Natural killer cell (primary cell): ENCODE data around the gene PPME1. TPM values are rescaled to one million over a fixed set of nuclear protein-coding genes. Genes with fewer than 3 reads are reported as not detected.

Experiments used
- ATAC-seq, 3 donors: fragments of 150-1000 bp in 2 of 3; fragments of 200-7000 bp in 1 of 3; cut with Tn5 transposase; 1 replicate in 1 of 3; 2 replicates in 2 of 3; pipeline ENCODE4 v1.10.0; 2021; ENCODE audit warnings: mild to moderate bottlenecking in 2 of 3, moderate library complexity in 2 of 3
- DNase-seq, 2 donors: peaks; one replicate each; pipeline versions ENCODE4 v3.0.0 to v3.0.0-alpha.2; 2013 to 2021; ENCODE audit warnings: mixed read lengths in 1 of 2
- H3K27ac ChIP-seq: one replicate; pipeline ENCODE4 v1.5.1; 2013; ENCODE audit warnings: mild to moderate bottlenecking, low read length
- H3K27me3 ChIP-seq: one replicate; pipeline ENCODE4 v1.6.1; 2013; ENCODE audit warnings: low read length; ENCODE audit not compliant: control insufficient read depth, insufficient read depth
- H3K36me3 ChIP-seq: one replicate; pipeline ENCODE4 v1.6.1; 2013; ENCODE audit warnings: low read length; ENCODE audit not compliant: control insufficient read depth, insufficient read depth
- H3K4me1 ChIP-seq: one replicate; pipeline ENCODE4 v1.6.1; 2013; ENCODE audit warnings: low read length; ENCODE audit not compliant: control insufficient read depth, insufficient read depth
- H3K4me3 ChIP-seq: one replicate; pipeline ENCODE4 v1.5.1; 2013; ENCODE audit warnings: low read length
- H3K9me3 ChIP-seq: one replicate; pipeline ENCODE4 v1.6.1; 2013; ENCODE audit warnings: low read length; ENCODE audit not compliant: control insufficient read depth, insufficient read depth
- H3K27ac Mint-ChIP-seq, 2 donors: one replicate each; pipeline ENCODE4 v1.8.0; 2022; ENCODE audit warnings: mild to moderate bottlenecking in 2 of 2, mixed read lengths in 2 of 2, moderate library complexity in 1 of 2
- H3K27me3 Mint-ChIP-seq, 2 donors: one replicate each; pipeline ENCODE4 v1.8.0; 2022; ENCODE audit warnings: low read depth in 2 of 2, mixed read lengths in 2 of 2
- H3K36me3 Mint-ChIP-seq: one replicate; pipeline ENCODE4 v1.8.0; 2022; ENCODE audit warnings: mixed read lengths
- H3K4me1 Mint-ChIP-seq, 2 donors: one replicate each; pipeline ENCODE4 v1.8.0; 2022; ENCODE audit warnings: mixed read lengths in 2 of 2
- H3K4me3 Mint-ChIP-seq: one replicate; pipeline ENCODE4 v1.8.0; 2022; ENCODE audit warnings: mild to moderate bottlenecking, moderate library complexity, mixed read lengths
- H3K9me3 Mint-ChIP-seq, 2 donors: one replicate each; pipeline ENCODE4 v1.8.0; 2022; ENCODE audit warnings: mixed read lengths in 2 of 2
- WGBS: methylation state at CpG from one replicate; pipeline ENCODE4 v1.1.7; 2013; ENCODE audit warnings: missing lambda C conversion rate; ENCODE audit not compliant: insufficient coverage; 5-methylcytosine and 5-hydroxymethylcytosine counted together
- intact Hi-C: fragments of 100-400 bp; cut with micrococcal nuclease; formaldehyde crosslinking; loops from one replicate; pipeline ENCODE4 v1.14.2; 2022
- total RNA-seq, 4 donors: library from RNA; stranded (reverse); fragments of 120-200 nt in 1 of 4; gene quantifications; one replicate each; pipeline versions ENCODE4 v1.2.3 to v1.2.4, GENCODE V29; 2013 to 2022
- TF ChIP-seq, protein P1 (sequence below): fragments of 200-600 bp; IDR thresholded peaks from one replicate; pipeline ENCODE4 v1.8.0; 2022; ENCODE audit warnings: antibody characterized with exemption

PPME1 gene
- total RNA-seq, 3 donors from 2014 or later (not counting 1 experiment from before 2014, with no cell fraction given), result 15.6 to 18.5 (median 16.9) TPM

DNA sequence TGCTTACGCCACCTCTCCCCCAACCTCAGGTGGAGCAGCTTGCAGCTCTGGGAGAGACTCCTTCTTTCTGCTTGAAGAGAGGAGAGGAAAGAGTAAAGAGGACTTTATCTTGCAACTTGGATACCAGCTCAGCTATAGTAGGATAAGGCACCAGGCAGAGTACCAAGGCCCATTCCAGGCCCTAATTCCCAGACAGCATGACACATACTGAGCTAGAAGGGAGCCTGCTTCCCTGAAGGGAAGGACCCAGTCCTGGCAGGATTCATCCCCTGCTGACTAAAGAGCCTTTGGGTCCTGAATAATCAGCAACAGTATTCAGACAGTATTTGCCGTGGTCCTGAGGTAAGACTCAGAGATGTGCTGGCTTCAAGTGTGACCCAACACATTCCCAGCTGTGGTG is 41.4 kb downstream of the PPME1 start:
- intact Hi-C loops, result no loop called here
- peaks cover 16% of the 10 kb centered on the region for H3K36me3 Mint-ChIP-seq
- no peak for DNase-seq
- 95% methylated on average over 1 of the region's 2 CpGs for WGBS
- no peaks in the 10 kb centered on the region for H3K4me1 Mint-ChIP-seq
- TF ChIP-seq, protein P1, sequence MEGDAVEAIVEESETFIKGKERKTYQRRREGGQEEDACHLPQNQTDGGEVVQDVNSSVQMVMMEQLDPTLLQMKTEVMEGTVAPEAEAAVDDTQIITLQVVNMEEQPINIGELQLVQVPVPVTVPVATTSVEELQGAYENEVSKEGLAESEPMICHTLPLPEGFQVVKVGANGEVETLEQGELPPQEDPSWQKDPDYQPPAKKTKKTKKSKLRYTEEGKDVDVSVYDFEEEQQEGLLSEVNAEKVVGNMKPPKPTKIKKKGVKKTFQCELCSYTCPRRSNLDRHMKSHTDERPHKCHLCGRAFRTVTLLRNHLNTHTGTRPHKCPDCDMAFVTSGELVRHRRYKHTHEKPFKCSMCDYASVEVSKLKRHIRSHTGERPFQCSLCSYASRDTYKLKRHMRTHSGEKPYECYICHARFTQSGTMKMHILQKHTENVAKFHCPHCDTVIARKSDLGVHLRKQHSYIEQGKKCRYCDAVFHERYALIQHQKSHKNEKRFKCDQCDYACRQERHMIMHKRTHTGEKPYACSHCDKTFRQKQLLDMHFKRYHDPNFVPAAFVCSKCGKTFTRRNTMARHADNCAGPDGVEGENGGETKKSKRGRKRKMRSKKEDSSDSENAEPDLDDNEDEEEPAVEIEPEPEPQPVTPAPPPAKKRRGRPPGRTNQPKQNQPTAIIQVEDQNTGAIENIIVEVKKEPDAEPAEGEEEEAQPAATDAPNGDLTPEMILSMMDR, result no peak
- H3K9me3 Mint-ChIP-seq, result peaks cover 0 to 2% of the 10 kb centered on the region in 2 donors
- no peak overlapping the region for H3K27ac ChIP-seq
- H3K36me3 ChIP-seq, result peaks cover 4% of the 10 kb centered on the region
- no peak for ATAC-seq
- no peaks in the 10 kb centered on the region for H3K27me3 Mint-ChIP-seq
- H3K9me3 ChIP-seq, result peaks cover 6% of the 10 kb centered on the region
- H3K4me3 Mint-ChIP-seq, result no peak overlapping the region
- no peak overlapping the region for H3K27ac Mint-ChIP-seq
- H3K4me1 ChIP-seq, result no peaks in the 10 kb centered on the region
- H3K4me3 ChIP-seq, result no peak overlapping the region
- no peaks in the 10 kb centered on the region for H3K27me3 ChIP-seq

DNA sequence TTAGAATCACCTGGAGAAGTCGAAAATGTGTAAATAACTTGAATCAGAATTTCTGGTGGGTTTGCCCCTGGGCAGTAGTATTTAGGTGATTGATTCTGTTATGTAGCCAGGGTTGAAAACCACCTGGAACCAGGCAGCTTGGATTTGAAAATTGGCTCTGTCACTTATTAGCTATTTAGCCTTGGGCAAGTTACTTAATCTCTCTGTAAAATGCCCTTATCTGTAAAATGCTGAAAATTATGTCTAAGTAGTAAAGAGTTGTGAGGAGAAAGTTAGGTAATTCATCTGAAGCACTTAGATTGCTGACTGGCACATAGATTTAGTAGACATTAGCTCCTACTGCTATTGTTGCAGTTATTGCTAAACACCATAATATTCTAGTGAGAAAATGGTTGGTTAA is 49.3 kb downstream of the PPME1 start:
- H3K4me3 Mint-ChIP-seq, result no peak overlapping the region
- peaks cover under 1% of the 10 kb centered on the region for H3K36me3 Mint-ChIP-seq
- Histone ChIP-seq H3K27me3 (no peaks in the 10 kb centered on the region), H3K4me3 (no peak overlapping the region), H3K4me1 (no peaks in the 10 kb centered on the region), H3K36me3 (no peaks in the 10 kb centered on the region), H3K9me3 (no peaks in the 10 kb centered on the region), H3K27ac (no peak overlapping the region)
- H3K27ac Mint-ChIP-seq, result no peak overlapping the region
- H3K4me1 Mint-ChIP-seq, result no peaks in the 10 kb centered on the region
- ATAC-seq (no peak), DNase-seq (no peak)
- no peaks in the 10 kb centered on the region for H3K27me3 Mint-ChIP-seq
- 100% methylated on average over 1 of the region's 1 CpG for WGBS
- intact Hi-C loops, result no loop called here
- TF ChIP-seq, protein P1, result no peak
- H3K9me3 Mint-ChIP-seq, result no peaks in the 10 kb centered on the region

DNA sequence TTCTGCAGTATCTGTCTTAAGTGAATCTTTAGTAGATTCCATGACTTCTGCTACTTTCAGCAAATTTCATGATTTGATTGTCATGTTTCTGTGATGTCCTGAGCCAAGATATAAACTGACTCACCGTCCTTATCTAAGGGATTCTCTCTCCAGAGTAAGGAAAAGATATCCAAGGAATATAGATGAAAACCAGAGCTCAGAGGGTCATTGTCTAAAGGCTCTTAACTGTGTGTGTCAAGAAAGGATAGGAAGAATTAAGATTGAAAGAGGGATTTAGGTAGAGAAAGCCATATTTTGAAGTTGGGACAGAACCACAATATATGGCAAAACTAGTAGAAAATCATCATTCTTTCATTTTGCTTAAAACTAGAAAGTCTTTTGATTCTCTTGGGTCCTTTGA is 50.7 kb downstream of the PPME1 start:
- no peaks in the 10 kb centered on the region for H3K9me3 Mint-ChIP-seq
- intact Hi-C loops, result no loop called here
- H3K27me3 Mint-ChIP-seq, result no peaks in the 10 kb centered on the region
- no peaks in the 10 kb centered on the region for H3K4me1 ChIP-seq
- H3K9me3 ChIP-seq, result no peaks in the 10 kb centered on the region
- DNase-seq (no peak), ATAC-seq (no peak)
- H3K36me3 Mint-ChIP-seq, result no peaks in the 10 kb centered on the region
- H3K27ac ChIP-seq, result no peak overlapping the region
- H3K27me3 ChIP-seq, result no peaks in the 10 kb centered on the region
- H3K27ac Mint-ChIP-seq, result no peak overlapping the region
- H3K36me3 ChIP-seq, result no peaks in the 10 kb centered on the region
- no peak overlapping the region for H3K4me3 Mint-ChIP-seq
- no peaks in the 10 kb centered on the region for H3K4me1 Mint-ChIP-seq
- WGBS, result 100% methylated on average over 1 of the region's 1 CpG
- TF ChIP-seq, protein P1, result no peak
- H3K4me3 ChIP-seq, result no peak overlapping the region

- Mint-ChIP-seq H3K36me3 (no peaks in the 10 kb centered on the region), H3K27me3 (no peaks in the 10 kb centered on the region), H3K4me3 (no peak overlapping the region), H3K27ac (no peak overlapping the region), H3K4me1 (no peaks in the 10 kb centered on the region), H3K9me3 (no peaks in the 10 kb centered on the region)
- no peaks in the 10 kb centered on the region for H3K9me3 ChIP-seq
- no peak overlapping the region for H3K4me3 ChIP-seq
- no peak overlapping the region for H3K27ac ChIP-seq
- no peak for ATAC-seq
- no peaks in the 10 kb centered on the region for H3K27me3 ChIP-seq
- DNase-seq, result no peak
- WGBS, result 100% methylated on average over 4 of the region's 4 CpGs
- intact Hi-C loops, result no loop called here
- peaks cover 2% of the 10 kb centered on the region for H3K36me3 ChIP-seq
- TF ChIP-seq, protein P1, result no peak
- H3K4me1 ChIP-seq, result no peaks in the 10 kb centered on the region
These were observed 54.5 kb downstream of the PPME1 start for GRCh38 chr11:74225565-74225964.
